GM19035 (cell line): ENCODE data around the gene CYSTM1.
A peak's percentile ranks its signal among the peaks of the same experiment; 100 is the strongest.
"Not testable (repeated sequence)": the region's sequence is repeated elsewhere in the genome, so short reads cannot be mapped to it uniquely, and the experiment has no call there.

Source experiments
- ATAC-seq: cut with Tn5 transposase; IDR thresholded peaks from one replicate; pipeline ENCODE4 v1.9.1; 2021; ENCODE audit not compliant: unreplicated experiment

CYSTM1 gene

DNA sequence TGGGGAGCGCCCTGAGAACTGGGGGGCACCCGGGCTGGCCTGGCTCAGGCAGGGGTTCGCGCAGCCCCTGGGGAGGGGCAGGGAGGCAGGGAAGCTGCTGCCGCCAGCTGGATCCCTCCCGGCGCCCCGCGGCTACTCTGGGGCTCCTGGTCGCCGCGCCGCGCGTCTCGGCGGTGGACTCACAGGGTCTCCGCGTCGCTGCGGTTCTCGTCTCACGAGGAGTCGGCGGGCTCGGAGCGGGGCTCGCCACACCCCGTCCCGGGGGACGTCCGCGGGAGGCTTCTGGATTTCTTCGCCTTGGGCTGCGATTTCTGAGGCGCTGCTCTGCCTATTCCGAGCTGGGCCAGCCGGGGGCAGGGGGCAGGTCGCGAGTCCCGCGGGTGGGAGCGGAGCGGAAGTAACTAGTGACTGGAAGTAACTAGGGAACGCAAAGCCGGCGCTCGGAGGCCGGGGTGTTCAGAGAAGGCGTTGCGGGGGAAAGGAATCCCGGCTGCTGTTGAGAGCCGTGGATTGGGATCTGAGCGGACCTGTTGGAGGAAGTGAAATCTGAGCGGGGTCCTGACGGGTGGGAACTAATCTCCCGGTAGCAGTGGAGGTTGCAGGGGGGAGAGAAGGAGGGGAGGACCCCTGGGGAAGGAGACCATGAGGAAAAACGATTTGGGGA lies 511 bp downstream of the CYSTM1 start:
- peak; percentile 48 for ATAC-seq

DNA sequence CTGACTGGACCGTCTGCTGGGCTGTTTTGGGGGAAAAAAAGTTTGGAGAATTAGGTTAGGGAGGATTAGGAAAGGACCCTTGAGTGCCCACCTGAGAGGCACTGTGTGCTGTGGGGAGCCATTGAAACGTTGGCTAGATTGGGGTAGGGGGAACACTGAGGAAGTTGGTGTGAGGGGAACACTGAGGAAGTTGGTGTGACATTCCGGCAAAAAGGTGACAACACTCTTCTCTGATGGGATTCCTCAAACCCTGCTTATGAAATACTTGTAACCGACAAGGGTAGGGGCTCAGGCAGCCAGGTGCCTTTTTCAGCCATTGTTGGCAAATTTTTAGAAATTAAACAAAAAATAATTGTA lies 1.0 kb downstream of the CYSTM1 start:
- no peak for ATAC-seq

DNA sequence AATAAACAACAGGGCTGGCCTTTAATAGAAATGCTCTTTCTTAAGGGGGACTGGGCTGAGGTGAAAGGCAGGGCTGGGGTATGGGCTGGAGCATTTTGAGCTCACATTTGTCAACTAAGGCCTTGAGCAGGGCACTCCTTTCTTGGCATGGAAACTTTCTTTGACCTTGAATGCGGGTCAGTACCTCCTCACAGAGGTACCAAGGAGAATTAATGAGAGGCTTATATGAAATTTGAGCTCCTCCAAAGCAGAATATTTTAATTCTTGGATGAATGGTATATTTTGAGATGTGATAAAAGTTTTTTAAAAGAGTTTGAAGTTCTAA lies 3.1 kb downstream of the CYSTM1 start:
- no peak for ATAC-seq

DNA sequence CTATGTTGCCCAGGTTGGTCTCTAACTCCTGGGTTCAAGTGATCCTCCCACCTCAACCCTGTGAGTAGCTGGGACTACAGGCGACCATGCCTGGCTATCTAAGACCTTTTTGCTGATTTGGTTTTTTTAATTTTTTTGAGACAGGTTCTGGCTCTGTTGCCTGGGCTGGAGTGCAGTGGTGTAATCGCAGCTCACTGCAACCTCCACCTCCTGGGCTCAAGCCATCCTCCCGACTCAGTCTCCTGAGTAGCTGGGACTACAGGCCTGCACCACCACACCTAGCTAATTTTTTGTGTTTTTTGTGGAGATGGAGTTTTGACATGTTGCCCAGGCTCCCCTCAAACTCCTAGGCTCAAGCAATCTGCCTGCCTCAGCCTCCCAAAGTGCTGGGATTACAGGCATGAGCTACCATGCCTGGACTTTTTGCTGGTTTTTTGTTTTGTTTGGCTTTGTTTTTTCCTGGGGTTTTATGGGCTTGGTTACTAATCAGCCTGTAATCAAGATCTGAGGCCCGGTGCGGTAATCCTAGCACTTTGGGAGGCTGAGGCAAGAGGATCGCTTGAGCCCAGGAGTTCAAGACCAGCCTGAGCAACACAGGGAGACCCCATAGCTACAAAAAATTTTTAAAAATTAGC lies 3.6 kb downstream of the CYSTM1 start:
- no peak for ATAC-seq

DNA sequence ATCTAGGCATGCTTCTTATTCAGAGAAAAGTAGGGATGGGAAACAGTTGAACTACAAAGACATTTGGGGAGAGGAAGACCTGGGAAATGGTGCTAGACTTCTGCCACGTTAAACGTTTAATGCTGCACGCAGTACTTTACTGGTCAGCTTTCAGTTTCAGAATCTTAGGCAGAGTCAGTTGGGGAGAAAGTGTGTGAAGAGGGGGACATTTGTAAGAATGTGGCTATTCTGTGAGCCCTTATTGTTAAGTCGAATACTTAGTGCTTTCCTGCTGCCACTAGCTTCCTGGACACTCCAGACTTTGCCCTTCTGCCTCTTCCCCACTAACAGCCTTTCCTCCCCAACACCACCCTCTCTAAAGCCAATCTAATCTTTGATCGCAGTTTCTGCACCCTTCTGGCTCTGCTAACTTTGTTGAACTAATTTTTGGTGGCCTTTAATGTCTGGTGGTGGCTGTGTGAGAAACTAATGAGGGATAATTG lies 6.1 kb downstream of the CYSTM1 start:
- no peak for ATAC-seq

DNA sequence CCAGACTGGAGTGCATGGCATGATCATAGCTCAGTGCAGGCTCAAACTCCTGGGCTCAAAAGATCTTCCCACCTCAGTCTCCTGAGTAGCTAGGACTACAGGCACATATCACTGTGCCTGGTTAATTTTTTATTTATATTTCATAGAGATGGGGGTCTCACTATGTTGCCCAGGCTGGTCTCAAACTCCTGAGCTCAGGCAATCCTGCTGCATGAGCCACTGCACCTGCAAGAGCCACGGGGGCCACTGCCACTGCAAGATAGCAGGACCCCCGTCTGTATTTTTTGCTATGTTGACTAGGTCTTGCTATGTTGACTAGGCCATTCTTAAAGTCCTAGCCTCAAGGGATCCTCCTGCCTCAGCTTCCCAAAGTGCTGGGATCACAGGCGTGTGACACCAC lies 6.5 kb downstream of the CYSTM1 start:
- no peak for ATAC-seq

DNA sequence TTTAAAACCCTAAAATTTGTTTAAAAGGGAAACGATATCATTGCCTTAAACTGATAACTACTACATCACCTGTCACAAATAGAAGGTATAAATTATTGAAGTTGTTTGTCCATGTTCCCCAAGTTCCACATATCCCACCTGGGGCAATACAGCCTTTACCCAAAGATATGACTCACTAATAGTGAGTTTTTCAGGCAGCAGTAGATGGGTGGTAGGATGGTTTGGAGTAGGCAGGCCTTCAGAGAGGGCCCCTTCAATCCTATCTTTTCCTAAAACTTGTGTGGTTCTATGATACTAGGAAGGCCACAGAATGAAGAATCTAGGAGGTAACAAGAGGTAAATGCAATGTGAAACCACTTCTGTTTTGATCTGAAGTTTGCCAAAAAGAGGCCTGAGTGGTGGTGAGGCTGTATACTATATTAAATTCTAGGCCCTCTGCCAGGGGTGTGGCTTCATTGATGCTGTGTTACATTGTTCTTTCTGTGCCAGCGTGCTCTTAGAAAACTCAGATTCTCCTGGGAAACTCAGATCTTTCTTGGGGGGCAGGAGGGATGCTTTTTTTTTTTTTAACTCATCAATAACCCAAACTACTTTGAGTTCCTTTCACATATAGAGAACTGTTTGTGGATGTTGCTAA lies 7.2 kb downstream of the CYSTM1 start:
- no peak for ATAC-seq

DNA sequence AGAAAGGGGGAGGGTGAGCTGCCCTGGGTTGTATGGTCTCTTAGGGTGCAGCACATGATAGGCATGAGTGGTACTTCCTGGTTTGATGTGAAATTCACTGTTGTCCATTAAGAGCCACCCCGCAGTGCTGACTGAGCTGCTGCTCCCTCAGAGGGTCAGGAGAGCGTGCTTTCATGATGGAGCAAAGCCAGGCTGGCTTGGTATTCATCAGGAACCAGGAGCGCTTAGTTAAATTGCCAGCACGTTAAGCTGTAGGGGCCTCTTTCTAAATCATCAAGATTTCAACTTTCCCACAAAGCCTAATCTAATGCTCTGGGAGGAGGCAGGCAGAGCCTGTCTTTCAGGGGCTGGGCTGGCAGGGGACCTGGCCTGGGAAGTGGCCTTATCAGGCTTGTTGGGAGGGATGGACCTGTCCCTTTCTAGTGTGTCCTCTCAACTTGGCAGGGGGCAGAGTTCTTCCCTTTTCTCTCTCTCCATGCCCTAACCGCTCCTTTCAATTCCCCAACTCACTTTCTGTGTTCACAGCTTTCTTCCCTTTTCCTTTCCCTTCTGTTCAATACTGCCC lies 7.9 kb downstream of the CYSTM1 start:
- no peak for ATAC-seq

DNA sequence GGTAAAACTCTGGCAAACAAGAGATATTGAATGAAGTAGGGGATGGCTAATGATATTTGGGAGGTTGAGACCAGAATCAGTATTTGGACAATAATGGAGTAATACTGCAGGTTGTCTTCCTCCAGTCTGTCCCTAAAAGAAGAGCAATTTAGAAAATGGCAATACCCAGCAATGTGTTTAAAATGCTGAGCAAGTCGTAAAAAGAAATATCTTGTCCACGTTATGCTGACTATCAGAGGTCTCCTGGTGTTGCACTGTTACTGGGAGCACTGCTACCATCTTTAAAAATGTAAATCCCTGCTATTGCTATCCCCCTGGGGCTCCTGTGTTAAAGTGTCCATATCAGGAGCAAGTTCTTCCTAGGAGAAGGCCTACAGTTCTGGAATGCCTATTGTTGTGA lies 10.4 kb downstream of the CYSTM1 start:
- ATAC-seq: no peak

DNA sequence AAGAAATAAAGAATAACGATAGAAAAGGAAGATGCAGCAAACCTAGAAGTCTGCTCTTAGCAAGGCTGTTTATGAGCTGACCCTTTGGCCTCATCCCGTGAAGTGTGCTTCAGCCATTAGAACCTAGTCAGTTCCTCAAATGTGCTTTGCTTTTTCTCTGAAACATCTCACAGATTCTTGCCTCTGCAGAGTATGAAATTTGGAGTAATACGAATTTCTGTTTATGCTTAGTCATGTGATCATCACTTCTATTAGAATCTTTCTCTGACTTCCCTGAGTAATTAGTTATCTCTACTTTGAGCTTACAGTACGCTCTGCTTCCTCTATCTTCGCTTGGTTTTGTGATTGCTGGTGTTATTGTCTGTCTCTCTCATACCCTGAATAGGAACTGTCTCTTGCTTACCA lies 11.3 kb downstream of the CYSTM1 start:
- ATAC-seq: no peak

DNA sequence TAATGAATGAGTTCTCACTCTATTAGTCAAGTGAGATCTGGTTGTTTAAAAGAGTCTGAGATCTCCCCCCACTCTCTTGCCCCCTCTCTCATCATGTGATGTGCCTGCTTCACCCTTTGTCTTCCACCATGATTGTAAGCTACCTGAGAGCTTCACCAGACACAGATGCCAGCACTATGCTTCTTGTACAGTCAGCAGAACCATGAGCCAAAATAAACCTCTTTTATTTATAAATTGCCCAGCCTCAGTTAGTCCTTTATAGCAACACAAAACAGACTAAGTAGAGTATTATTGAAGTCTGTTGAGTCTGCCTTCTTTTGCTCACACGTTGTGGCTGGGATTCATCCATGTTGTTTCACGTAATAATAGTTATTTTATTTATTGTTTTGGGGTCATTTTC lies 14.3 kb downstream of the CYSTM1 start:
- ATAC-seq: no peak

DNA sequence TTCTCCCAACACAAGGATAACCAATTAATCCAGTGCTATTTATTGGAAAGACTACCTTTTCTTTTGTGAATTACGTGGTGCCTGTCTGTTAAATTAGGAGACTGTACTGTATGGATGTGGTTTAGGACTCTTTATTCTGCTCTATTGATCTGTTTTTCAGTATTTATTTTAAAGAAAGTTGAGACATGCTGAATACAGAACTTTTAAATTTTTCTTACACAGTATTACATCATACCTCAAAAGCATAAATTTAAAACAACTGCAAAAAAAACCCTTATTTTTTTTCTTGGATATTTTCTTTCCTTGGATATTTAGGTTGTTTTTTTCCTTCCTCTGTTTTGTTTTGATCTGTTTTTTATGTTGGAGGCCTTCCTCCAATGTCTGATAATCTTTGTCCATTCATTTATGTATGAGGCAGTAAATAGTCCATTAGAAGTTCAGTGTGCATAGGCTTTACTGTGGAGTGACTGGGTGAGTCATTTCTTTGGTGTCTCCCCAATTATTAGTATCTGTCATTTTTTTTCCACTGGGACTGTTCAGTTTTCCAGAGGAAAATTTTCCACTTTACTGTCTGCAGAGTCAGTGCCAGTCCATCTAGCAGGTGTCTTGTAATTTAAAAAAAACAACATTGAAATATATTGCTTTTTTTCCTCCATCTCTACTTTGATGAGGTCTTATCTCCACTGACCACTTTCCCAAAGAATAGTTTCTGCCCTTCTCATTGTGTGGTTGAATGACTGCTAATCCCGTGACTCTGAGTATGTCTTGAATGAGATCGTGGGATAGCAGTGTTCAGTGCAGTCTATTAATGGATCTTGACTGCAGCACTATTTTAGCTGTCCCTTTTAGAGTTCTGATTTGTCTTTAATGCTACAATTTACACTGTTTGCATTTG lies 15.2 kb downstream of the CYSTM1 start:
- no peak for ATAC-seq

DNA sequence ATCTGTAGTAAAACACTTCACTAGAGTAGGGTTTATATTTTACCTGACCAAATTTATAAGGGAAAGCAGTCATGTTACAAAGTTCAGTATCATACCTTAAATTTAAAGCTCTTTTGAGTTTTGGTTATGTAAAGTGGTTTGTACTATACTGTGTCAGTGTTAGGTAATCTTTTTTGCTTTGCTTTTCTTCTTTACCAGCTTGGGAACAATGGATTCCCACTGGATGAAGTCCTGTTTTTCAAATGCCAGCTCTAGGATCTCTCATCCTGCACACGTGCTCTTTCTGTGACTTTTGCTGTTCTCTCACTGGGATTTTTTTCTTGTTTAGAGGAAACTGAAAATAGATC lies 15.9 kb downstream of the CYSTM1 start:
- no peak for ATAC-seq

DNA sequence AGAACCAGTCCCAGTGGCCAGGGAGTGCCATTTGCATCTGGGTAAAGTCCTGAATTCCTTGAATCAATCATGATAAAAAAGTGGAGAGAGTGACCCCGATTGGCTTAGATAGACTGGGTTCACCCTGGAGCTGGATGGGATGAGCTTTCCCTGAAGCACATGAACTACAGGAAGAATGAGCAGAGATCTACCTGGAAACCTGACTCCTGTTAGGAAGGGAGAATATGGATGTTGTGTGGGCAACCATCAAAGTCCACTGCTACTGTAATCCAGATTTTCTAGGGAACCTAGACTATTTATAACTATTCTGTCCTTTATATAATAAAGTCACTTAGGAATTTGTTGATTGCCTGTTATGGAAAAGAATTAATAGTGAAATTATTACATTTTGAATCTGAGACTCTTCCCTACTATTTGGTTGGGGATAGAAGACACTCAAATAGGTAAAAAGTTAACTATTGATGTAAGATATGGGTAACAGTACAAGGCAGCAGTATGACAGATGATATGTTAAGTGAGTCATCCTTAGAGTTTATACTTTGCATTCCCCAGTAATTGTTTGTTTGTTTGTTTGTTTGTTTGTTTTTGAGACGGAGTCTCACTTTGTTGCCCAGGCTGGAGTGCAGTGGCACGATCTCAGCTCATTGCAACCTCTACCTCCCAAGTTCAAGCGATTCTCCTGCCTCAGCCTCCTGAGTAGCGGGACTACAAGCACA lies 17.9 kb downstream of the CYSTM1 start:
- ATAC-seq: no peak

DNA sequence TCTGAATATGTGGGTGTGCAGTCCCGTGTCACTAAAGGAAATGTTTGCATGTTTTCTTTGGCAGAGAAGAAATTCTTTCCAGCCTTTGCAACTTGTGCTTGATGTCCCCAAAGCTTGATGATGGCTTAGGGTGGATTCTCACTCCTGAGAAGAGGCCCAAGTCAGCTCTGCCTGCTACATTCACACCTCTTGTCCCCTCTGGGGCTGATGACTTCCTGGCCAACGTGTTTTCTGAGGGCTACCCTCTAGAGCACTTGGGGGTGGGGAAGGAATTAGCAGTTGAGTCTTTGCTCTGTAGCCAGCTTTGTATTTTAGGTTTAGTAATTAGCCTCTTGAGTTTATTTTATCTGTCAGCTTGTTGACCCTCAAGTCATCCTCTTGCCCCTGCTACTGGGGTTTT lies 19.7 kb downstream of the CYSTM1 start:
- no peak for ATAC-seq

DNA sequence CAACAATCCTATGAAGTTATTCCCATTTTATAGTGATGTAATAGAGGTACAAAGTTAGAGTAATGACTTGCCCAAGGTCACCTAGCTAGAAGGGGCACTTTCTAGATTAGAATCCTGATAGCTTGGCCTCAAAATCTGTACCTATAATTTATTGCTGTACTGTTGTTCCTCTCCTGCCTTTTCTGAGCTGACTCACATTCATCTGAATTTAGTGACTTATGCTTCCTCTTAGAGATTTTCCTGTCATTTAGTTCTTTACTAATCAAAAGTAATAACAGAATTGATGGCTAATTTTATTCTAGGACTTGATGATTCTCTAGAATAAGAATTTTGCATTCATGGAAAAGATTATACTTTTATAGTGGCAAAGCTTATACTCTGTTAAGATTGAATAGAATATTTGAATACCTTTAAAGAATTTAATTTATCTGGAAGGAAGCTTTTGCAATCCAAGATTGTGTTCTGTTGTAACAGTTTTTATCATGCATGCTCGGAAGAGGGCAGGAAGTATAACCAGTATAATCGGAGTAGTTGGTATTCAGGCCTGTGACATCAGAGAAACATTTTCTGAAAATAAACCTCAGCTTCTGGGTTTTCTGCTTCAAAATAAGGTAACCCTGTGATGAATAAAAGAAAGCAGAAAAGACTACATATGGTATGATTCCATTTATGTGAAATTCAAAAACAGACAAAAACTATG lies 21.3 kb downstream of the CYSTM1 start:
- no peak for ATAC-seq

DNA sequence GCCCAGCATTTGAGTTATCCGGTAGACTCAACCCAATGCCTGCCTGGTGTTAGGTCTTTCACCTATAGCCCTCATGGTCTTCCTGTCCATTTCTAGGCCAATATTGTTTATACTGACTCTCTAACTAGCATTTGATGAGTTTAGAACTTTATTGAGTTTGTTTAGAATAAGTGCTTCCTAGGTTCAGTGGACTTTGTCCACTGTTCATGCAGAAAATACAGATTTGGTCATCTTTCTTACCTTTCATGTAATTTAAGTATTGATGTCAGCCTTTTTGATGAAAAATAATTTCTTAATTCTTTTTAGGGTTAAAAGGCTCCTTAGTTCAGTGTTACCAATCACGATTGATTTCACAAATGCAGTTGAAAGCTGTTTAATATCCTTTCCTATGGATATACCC lies 22.0 kb downstream of the CYSTM1 start:
- no peak for ATAC-seq

DNA sequence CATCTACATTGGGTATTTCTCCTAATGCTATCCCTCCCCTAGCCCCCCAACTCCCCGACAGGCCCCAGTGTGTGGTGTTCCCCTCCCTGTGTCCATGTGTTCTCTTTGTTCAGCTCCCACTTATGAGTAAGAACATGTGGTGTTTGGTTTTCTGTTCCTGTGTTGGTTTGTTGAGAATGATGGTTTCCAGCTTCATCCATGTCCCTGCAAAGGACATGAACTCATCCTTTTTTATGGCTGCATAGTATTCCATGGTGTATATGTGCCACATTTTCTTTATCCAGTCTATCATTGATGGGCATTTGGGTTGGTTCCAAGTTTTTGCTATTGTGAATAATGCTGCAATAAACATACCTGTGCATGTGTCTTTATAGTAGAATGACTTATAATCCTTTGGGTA lies 23.9 kb downstream of the CYSTM1 start:
- not testable (repeated sequence) for ATAC-seq

DNA sequence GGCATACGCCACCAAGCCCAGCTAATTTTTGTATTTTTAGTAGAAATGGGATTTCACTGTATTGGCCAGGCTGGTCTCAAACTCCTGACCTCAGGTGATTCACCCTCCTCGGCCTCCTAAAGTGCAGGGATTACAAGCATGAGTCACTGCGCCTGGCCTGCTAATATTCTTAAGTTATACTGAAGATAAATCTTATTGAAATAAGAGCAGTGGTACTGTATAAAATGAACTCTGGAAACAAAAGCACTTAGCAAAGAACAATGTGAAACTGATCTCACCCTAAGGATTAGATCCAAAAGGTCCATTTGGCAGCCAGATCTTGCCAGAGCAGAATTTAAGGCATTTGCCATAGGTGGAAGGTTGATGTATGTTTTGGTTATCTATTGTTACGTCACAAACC lies 27.1 kb downstream of the CYSTM1 start:
- no peak for ATAC-seq

DNA sequence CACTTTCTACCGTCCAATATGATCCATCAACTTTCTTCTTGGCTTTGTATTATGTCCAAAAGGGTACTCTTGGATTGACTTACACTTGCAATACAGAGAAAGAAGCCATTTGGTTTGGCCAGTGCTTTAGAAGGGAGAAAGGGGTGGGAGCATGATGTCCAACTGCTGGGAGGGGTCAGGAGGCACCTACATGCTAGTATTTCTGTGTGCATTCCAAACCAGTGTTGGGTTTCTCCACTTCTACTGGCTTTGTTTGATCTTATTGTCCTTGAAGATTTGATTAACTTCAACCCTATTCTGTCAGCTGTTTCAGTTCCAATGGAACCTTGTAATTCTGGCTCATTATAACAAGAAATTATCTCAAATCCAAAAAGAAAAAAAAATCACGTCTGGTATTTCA lies 27.6 kb downstream of the CYSTM1 start:
- no peak for ATAC-seq
